DOHH2 (cell line): ENCODE results near the gene CBFA2T3.

ENCODE experiments used
- CTCF ChIP-seq: fragments of 200-600 bp; sonication (generic); IDR thresholded peaks from one replicate; pipeline ENCODE4 v1.5.1; 2014; ENCODE audit warnings: antibody characterized with exemption, mild to moderate bottlenecking, low read depth, low read length; ENCODE audit not compliant: poor library complexity, severe bottlenecking
- EZH2phosphoT487 ChIP-seq: fragments of 200-600 bp; sonication (generic); IDR thresholded peaks from 2 replicates; pipeline ENCODE4 v1.6.1; 2017; ENCODE audit warnings: borderline replicate concordance, mild to moderate bottlenecking, antibody characterized with exemption, low read length, moderate library complexity, mixed read lengths

- peak; percentile 19 for TF ChIP-seq CTCF
- no peak for TF ChIP-seq EZH2phosphoT487
Measured at GRCh38 chr16:88906535-88907105, 70.4 kb downstream of the CBFA2T3 start.
